Stomach (tissue), 4 donors: ENCODE measurements around the gene SPR.

Experiments used
- CTCF ChIP-seq, 7 experiments: fragments of 450-650 bp in 4 of 7; fragments of 200-600 bp in 3 of 7; sonication (generic) in 3 of 7; IDR thresholded peaks; one replicate each; pipeline ENCODE4 v1.5.1; 2016 to 2019; ENCODE audit warnings: antibody characterized with exemption in 7 of 7, control low read depth in 2 of 7, mild to moderate bottlenecking in 1 of 7
- EP300 ChIP-seq: sonication (generic); formaldehyde crosslinking; IDR thresholded peaks from one replicate; pipeline ENCODE4 v1.6.1; 2017; ENCODE audit warnings: antibody characterized with exemption
- POLR2AphosphoS5 ChIP-seq, 3 donors: sonication (generic); formaldehyde crosslinking; IDR thresholded peaks; one replicate each; pipeline ENCODE4 v1.6.1; 2016; ENCODE audit warnings: antibody characterized with exemption in 3 of 3

DNA sequence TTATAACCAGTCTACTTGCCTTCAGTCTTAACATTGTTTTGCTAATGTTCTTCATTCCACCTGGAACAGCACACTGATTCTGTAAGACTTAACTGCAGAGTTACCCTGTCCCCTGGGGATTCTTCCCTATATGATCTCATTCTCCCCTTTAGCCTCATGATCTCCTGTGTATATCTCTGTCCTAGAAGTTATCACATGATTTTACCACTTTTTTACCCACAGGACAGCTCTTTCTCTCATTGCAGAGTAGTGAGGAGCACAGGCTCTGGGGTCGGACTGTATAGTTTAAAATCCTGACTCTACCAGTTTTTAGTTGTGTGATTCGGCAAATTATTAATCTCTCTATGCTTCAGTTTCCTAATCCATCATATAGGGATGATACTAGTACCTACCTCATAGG, 47.1 kb upstream of the SPR start:
- TF ChIP-seq CTCF (IDR thresholded peaks at IDR 0.05) (no peak), POLR2AphosphoS5 (IDR thresholded peaks at IDR 0.05) (no peak), EP300 (no peak)
